Liver (tissue), 3 donors: Measurements from ENCODE around the gene SEPTIN5.

Experiments
- ATF3 ChIP-seq: IDR thresholded peaks from 2 replicates; pipeline ENCODE4 v1.6.1; 2016; ENCODE audit warnings: antibody characterized with exemption
- CTCF ChIP-seq: fragments of 150-350 bp; IDR thresholded peaks from 2 replicates; pipeline ENCODE4 v1.5.1; 2017; ENCODE audit warnings: improper control_type of control experiment, low read depth, low read length; ENCODE audit not compliant: missing input control
- GABPA ChIP-seq, 2 donors: IDR thresholded peaks in 1 of 2; conservative IDR thresholded peaks in 1 of 2; 2 replicates each; pipeline ENCODE4 v1.6.1; 2016; ENCODE audit warnings: antibody characterized with exemption in 2 of 2, mild to moderate bottlenecking in 1 of 2, moderate library complexity in 1 of 2
- HNF4G ChIP-seq: IDR thresholded peaks from 2 replicates; pipeline ENCODE4 v1.6.1; 2016; ENCODE audit warnings: antibody characterized with exemption
- JUND ChIP-seq, 2 donors: IDR thresholded peaks; 2 replicates each; pipeline ENCODE4 v1.6.1; 2016; ENCODE audit warnings: antibody characterized with exemption in 2 of 2
- RAD21 ChIP-seq, 2 donors: IDR thresholded peaks; 2 replicates each; pipeline ENCODE4 v1.6.1; 2016; ENCODE audit warnings: antibody characterized with exemption in 2 of 2, mild to moderate bottlenecking in 2 of 2
- REST ChIP-seq: IDR thresholded peaks from 2 replicates; pipeline ENCODE4 v1.6.1; 2016; ENCODE audit warnings: antibody characterized with exemption, mild to moderate bottlenecking
- RXRA ChIP-seq, 2 donors: IDR thresholded peaks; 2 replicates each; pipeline ENCODE4 v1.6.1; 2017 to 2018; ENCODE audit warnings: antibody characterized with exemption in 2 of 2, mild to moderate bottlenecking in 1 of 2
- TAF1 ChIP-seq: conservative IDR thresholded peaks from 2 replicates; pipeline ENCODE4 v1.6.1; 2016; ENCODE audit warnings: antibody characterized with exemption, mild to moderate bottlenecking
- YY1 ChIP-seq: IDR thresholded peaks from 2 replicates; pipeline ENCODE4 v1.6.1; 2016; ENCODE audit warnings: antibody characterized with exemption, mild to moderate bottlenecking
- TF ChIP-seq, protein P1 (sequence below): IDR thresholded peaks from 2 replicates; pipeline ENCODE4 v1.6.1; 2016; ENCODE audit warnings: antibody characterized with exemption
- donor health status: healthy.
- donor health status: healthy.

DNA sequence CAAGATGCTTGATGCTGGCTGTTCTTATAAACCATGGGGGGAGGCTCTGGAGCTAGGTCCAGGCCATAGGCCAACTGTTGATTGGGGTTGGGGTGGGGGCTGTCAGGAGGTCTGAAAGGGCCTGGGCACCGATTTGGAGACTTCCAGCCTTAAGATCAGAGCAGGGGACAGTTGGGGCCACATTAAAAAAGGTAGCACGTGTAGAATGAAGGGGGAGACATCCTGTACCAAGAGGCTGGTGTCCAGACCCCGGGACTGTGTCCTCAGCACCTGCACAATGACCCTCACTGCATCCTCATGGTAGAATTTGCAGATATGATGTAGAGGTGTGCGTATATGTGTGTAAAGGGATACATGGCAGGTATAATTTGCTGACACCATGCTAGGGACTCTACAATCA lies 33.8 kb downstream of the SEPTIN5 start:
- TF ChIP-seq CTCF: no peak
- TF ChIP-seq TAF1: no peak
- no peak for TF ChIP-seq REST
- no peak for TF ChIP-seq JUND (IDR thresholded peaks at IDR 0.05)
- no peak for TF ChIP-seq RXRA (IDR thresholded peaks at IDR 0.05)
- TF ChIP-seq RAD21 (IDR thresholded peaks at IDR 0.05): no peak
- TF ChIP-seq YY1: no peak
- TF ChIP-seq, protein P1, sequence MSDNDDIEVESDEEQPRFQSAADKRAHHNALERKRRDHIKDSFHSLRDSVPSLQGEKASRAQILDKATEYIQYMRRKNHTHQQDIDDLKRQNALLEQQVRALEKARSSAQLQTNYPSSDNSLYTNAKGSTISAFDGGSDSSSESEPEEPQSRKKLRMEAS: no peak
- TF ChIP-seq GABPA (IDR thresholded peaks at IDR 0.05 in 1 of 2, conservative IDR thresholded peaks at IDR 0.05 in 1 of 2): no peak
- TF ChIP-seq HNF4G: no peak
- no peak for TF ChIP-seq ATF3
